ENCODE results near the gene BLOC1S1.

DNA sequence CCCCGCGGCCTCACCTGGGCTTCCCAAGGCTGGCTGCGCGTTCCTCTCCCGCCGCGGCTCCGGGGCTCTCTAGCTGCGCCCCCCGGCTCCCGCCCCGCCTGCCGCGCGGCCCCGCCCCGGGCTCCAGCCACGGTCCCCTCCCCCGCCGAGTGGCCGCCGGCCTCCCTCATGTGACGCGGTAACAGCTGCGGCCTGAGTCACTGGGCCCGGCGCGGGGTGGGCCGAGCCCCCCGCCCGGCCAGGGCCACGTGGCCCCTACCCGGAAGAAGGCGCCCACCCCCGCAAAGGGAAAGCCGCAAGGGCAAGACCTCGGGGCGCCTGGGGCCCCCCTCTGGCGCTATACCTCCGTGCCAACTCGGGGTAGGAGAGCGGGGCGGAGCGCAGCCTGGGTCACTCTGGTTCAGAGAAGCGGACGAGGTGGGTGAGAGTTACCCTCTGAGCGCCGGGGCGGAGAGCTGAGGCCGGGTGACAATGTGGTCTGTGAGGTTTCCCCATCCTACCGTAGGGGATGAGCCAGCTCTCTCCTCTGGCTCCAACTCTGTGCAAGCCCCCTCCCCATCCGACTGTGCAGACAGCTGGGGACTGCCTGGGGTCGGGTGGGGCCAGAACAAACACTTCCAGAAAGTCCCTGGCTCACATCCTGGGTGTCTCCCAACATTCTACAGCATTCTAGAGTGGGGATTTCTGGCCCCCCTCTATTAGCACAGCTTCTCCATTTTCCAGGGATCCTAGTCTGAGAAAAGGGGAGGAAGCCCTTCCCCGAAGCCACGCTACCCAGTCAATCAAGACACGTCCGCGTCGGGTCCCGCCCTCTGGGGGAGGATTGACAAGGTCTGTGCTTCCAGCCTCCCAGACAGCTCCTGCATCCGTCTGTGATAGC lies 13.3 kb downstream of the BLOC1S1 start, which contains the start of gene CD63:
- no peak for TF ChIP-seq YY1 (IDR thresholded peaks at IDR 0.05; ENCODE audit: insufficient read depth, insufficient read length)
- TF ChIP-seq ZNF274 (IDR thresholded peaks at IDR 0.05; ENCODE audit: low read depth, low read length), result no peak
